Activated B cell treated with CpG ODN at 0.5 μM for 24 hours (primary cell): Measurements from ENCODE around the gene CLDN22. TPM values are rescaled to one million over a fixed set of nuclear protein-coding genes. Genes with fewer than 3 reads are reported as not detected.

Experiments used
- ATAC-seq: fragments of 200-7000 bp; cut with Tn5 transposase; one replicate; pipeline ENCODE4 v1.10.0; 2021; ENCODE audit warnings: low read depth, mild to moderate bottlenecking, moderate library complexity
- CTCF ChIA-PET: fragments of 350-600 bp; sonication (Branson Sonifier 250); formaldehyde crosslinking; loops from one replicate; lab custom pipeline; 2021; ENCODE audit warnings: antibody characterized with exemption; lab: Charles Lee
- POLR2A ChIA-PET: fragments of 350-600 bp; sonication (Branson Sonifier 250); formaldehyde crosslinking; loops from one replicate; lab custom pipeline; 2021; ENCODE audit warnings: antibody characterized with exemption; lab: Charles Lee
- DNase-seq: peaks from one replicate; pipeline ENCODE4 v3.0.0; 2022
- H3K27ac Mint-ChIP-seq: one replicate; pipeline ENCODE4 v1.8.0; 2020; ENCODE audit warnings: mixed read lengths
- H3K27me3 Mint-ChIP-seq: one replicate; pipeline ENCODE4 v1.8.0; 2021; ENCODE audit warnings: mixed read lengths
- H3K36me3 Mint-ChIP-seq: one replicate; pipeline ENCODE4 v1.8.0; 2021; ENCODE audit warnings: low read depth, mixed read lengths
- H3K4me1 Mint-ChIP-seq: one replicate; pipeline ENCODE4 v1.8.0; 2021; ENCODE audit warnings: mixed read lengths
- H3K4me3 Mint-ChIP-seq: one replicate; pipeline ENCODE4 v1.8.0; 2020; ENCODE audit warnings: mild to moderate bottlenecking, mixed read lengths
- H3K9me3 Mint-ChIP-seq: one replicate; pipeline ENCODE4 v1.8.0; 2020; ENCODE audit warnings: mixed read lengths
- intact Hi-C: fragments of 100-400 bp; cut with micrococcal nuclease; formaldehyde crosslinking; loops from one replicate; pipeline ENCODE4 v1.15.1; 2024
- total RNA-seq: library from RNA; stranded (reverse); gene quantifications from 2 replicates; pipeline ENCODE4 v1.2.3, GENCODE V29; 2022
- TF ChIP-seq, protein P1 (sequence below): fragments of 200-600 bp; IDR thresholded peaks from one replicate; pipeline ENCODE4 v1.8.0; 2022; ENCODE audit warnings: antibody characterized with exemption, mild to moderate bottlenecking

Gene CLDN22
- total RNA-seq, 1 donor from 2014 or later: not detected

DNA sequence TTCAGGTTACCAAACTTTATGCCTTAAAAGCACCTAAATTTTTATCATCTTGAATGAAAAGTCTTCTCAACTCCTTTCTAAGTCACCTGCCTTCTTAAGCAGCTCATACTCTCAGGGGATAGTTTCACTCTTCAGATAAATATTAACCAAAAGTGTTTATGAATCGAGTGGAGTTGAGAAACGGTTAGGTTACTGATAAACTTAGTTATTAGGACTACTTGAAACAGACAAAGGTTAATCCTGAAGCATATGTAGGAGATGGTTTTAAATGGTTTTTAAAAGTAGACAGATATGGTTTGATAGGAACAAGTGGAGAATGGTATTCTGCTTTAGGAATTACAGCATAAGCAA, 32.8 kb downstream of the CLDN22 start:
- CTCF ChIA-PET: no interaction called here
- POLR2A ChIA-PET: no interaction called here
- intact Hi-C loops: no loop called here
- TF ChIP-seq, protein P1, sequence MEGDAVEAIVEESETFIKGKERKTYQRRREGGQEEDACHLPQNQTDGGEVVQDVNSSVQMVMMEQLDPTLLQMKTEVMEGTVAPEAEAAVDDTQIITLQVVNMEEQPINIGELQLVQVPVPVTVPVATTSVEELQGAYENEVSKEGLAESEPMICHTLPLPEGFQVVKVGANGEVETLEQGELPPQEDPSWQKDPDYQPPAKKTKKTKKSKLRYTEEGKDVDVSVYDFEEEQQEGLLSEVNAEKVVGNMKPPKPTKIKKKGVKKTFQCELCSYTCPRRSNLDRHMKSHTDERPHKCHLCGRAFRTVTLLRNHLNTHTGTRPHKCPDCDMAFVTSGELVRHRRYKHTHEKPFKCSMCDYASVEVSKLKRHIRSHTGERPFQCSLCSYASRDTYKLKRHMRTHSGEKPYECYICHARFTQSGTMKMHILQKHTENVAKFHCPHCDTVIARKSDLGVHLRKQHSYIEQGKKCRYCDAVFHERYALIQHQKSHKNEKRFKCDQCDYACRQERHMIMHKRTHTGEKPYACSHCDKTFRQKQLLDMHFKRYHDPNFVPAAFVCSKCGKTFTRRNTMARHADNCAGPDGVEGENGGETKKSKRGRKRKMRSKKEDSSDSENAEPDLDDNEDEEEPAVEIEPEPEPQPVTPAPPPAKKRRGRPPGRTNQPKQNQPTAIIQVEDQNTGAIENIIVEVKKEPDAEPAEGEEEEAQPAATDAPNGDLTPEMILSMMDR: no peak
- no peaks in the 10 kb centered on the region for H3K4me1 Mint-ChIP-seq
- no peak overlapping the region for H3K4me3 Mint-ChIP-seq
- H3K27ac Mint-ChIP-seq: no peak overlapping the region
- ATAC-seq (no peak), DNase-seq (no peak)
- H3K9me3 Mint-ChIP-seq: no peaks in the 10 kb centered on the region
- H3K27me3 Mint-ChIP-seq: peaks cover 2% of the 10 kb centered on the region
- no peaks in the 10 kb centered on the region for H3K36me3 Mint-ChIP-seq

DNA sequence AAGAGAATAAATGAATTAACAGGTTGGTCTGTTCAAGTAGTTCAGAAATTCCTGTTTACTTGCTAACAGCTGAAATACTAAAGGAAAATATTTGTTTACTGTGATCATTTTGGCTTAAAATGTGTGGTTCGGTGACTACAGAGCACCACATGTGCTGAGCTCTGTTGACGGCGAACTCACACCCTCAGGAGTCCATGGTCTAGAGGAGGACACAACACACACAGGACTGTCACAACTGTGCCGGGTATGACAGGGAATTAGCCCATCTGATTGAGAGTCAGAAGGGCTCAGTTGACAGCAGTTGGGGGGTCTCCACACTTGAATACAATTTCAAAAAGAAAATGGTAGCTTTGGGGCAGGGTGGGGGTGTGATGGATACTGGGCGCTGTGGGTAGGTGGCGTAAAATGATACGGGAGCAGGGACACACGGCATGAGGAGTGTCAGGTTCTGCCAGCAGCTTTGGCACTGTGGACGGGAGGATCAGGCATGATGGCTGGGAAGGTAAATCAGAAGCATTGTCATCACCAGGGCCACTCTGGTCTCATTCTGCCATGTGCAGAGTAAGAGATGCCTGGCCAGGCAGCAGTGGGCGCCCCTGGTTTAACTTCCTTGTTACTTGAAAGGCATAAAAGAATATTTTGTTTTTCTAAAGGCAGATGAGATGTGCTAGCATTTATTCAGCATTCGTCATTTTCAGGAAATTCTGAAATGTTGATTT, 33.3 kb downstream of the CLDN22 start:
- no peak overlapping the region for H3K4me3 Mint-ChIP-seq
- no peaks in the 10 kb centered on the region for H3K4me1 Mint-ChIP-seq
- H3K27me3 Mint-ChIP-seq: peaks cover 2% of the 10 kb centered on the region
- ChIA-PET POLR2A (no interaction called here), CTCF (no interaction called here)
- intact Hi-C loops: no loop called here
- no peaks in the 10 kb centered on the region for H3K9me3 Mint-ChIP-seq
- TF ChIP-seq, protein P1: no peak
- DNase-seq: no peak
- H3K27ac Mint-ChIP-seq: no peak overlapping the region
- no peaks in the 10 kb centered on the region for H3K36me3 Mint-ChIP-seq
- ATAC-seq: no peak

DNA sequence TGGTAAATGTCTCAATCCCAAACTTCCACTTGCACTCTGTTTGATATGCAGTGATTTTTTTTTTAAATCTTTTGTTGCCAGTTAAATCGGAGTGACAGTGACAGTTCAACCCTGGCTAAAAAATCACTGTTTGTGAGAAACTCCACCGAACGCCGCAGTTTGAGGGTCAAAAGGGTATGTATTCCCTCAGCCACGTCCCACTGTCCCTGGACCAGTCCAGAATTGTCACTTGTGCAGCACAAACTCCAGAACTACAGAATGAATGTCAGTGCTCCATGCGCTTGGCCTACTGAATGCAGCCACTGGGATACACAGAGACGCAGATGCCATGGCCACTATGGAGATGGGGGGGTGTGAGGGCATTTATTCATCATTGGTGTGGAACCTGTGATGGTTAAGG, 34.2 kb downstream of the CLDN22 start:
- H3K9me3 Mint-ChIP-seq: no peaks in the 10 kb centered on the region
- CTCF ChIA-PET: no interaction called here
- H3K27me3 Mint-ChIP-seq: peaks cover 2% of the 10 kb centered on the region
- no peaks in the 10 kb centered on the region for H3K36me3 Mint-ChIP-seq
- DNase-seq (no peak), ATAC-seq (no peak)
- H3K4me1 Mint-ChIP-seq: no peaks in the 10 kb centered on the region
- TF ChIP-seq, protein P1: no peak
- H3K4me3 Mint-ChIP-seq: no peak overlapping the region
- POLR2A ChIA-PET: no interaction called here
- H3K27ac Mint-ChIP-seq: no peak overlapping the region
- intact Hi-C loops: no loop called here

DNA sequence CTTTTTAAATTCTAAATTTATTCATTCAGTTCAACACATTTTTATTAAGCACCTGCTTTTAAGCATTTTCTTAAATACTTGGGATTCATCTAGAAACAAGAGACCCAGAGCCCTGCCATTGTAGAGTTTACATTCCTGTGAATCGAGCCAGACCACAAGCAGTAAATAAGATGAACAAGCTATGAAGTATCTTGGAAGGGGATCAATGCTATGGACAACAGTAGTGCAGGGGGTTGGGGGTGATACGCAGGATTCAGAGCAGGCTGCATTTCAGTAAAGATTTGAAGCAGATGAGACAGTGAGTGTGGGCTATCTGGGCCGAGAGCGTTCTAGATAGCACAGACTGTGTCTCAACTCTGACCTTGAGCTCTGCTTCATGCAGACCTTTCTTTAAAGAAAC, 35.1 kb downstream of the CLDN22 start:
- no peaks in the 10 kb centered on the region for H3K4me1 Mint-ChIP-seq
- POLR2A ChIA-PET: no interaction called here
- intact Hi-C loops: no loop called here
- no peak for ATAC-seq
- no peaks in the 10 kb centered on the region for H3K9me3 Mint-ChIP-seq
- H3K27ac Mint-ChIP-seq: no peak overlapping the region
- TF ChIP-seq, protein P1: no peak
- H3K27me3 Mint-ChIP-seq: peaks cover 2% of the 10 kb centered on the region
- no peak overlapping the region for H3K4me3 Mint-ChIP-seq
- no peak for DNase-seq
- CTCF ChIA-PET: no interaction called here
- no peaks in the 10 kb centered on the region for H3K36me3 Mint-ChIP-seq

DNA sequence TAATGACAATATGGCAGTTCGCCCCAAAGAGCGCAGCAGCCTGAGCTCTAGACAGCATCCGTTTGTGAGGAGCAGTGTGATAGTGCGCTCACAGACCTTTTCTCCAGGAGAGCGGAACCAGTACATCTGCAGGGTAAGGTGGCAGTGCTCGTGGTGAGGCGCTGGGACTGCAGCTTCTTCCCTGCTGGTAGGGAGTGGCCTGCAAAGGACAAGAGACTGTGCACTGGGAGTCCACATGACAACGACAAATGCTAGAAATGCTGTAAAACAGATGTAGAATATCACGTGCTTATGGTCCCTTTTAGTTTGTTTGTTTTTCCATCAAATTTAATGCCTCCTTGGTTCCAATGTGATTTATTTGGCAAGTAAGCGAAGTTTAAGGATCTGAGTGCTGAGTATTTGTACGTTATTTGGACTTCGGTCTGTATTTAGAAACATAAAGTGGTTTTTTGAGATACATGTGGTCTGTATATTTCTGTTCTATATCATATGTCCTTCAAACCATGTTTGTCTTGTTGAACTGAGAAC, 35.8 kb downstream of the CLDN22 start:
- TF ChIP-seq, protein P1: no peak
- H3K4me1 Mint-ChIP-seq: no peaks in the 10 kb centered on the region
- H3K9me3 Mint-ChIP-seq: no peaks in the 10 kb centered on the region
- DNase-seq (no peak), ATAC-seq (no peak)
- intact Hi-C loops: no loop called here
- H3K27ac Mint-ChIP-seq: no peak overlapping the region
- ChIA-PET POLR2A (no interaction called here), CTCF (no interaction called here)
- no peak overlapping the region for H3K4me3 Mint-ChIP-seq
- H3K36me3 Mint-ChIP-seq: no peaks in the 10 kb centered on the region
- H3K27me3 Mint-ChIP-seq: peaks cover 2% of the 10 kb centered on the region
